ENCODE data around the gene PRKAR1A. TPM values are rescaled to one million over a fixed set of nuclear protein-coding genes. Genes with fewer than 3 reads are reported as not detected.
"Not testable (repeated sequence)": the region's sequence is repeated elsewhere in the genome, so short reads cannot be mapped to it uniquely, and the experiment has no call there.

PRKAR1A gene
- total RNA-seq, 1 donor from 2014 or later, result 290 TPM

GRCh38 chr17:68579194-68579927, 67.1 kb downstream of the PRKAR1A start:
- DNase-seq (ENCODE audit: low spot score), result no peak

- DNase-seq (ENCODE audit: low spot score), result no peak
Observed at GRCh38 chr17:68580236-68580770, 68.1 kb downstream of the PRKAR1A start.

- DNase-seq (ENCODE audit: low spot score), result no peak
Observed at GRCh38 chr17:68581863-68582645, 69.8 kb downstream of the PRKAR1A start.

- not testable (repeated sequence) for DNase-seq (ENCODE audit: low spot score)
Observed at GRCh38 chr17:68582867-68583266, 70.6 kb downstream of the PRKAR1A start.

- DNase-seq (ENCODE audit: low spot score), result no peak
Observed at GRCh38 chr17:68584581-68585303, 72.5 kb downstream of the PRKAR1A start.

- no peak for DNase-seq (ENCODE audit: low spot score)
Observed at GRCh38 chr17:68585643-68586042, 73.4 kb downstream of the PRKAR1A start.

GRCh38 chr17:68587026-68587425, 74.8 kb downstream of the PRKAR1A start:
- no peak for DNase-seq (ENCODE audit: low spot score)

DNA sequence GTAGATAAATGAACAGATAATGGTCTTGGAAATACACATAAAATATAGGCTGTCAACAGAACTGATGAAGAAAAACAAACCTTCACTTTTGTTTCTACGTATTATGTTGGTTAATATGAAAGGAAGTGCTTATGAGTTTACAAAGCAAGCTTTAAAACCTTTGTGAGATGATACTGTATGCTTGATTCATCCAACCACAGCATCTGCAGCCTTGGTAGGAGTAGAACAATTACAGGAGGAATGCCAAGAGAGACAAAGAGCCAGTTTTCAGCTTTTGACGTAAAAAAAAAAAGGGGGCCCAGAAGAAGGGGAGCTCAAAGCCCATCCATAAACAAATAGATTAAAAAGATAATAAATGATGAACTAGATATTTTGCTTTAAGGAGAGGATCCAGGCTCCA, 75.6 kb downstream of the PRKAR1A start:
- DNase-seq (ENCODE audit: low spot score), result no peak

DNA sequence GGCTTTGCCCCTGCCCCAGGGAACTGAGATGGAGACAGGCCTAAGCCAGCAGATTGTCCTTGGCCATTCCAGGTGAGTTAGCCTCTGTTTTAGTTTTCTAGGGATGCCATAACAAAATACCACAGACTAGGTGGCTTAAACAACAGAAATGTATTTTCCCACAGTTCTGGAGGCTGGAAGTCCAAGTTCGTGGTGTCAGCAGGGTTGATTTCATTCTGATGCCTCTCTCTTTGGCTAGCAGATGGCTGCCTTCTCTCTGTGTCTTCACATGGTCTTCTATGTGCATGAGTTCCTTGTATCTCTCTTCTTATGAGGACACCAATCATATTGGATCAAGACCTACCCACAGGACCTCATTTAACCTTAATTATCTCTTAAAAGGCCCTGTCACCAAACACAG, 76.1 kb downstream of the PRKAR1A start:
- no peak for DNase-seq (ENCODE audit: low spot score)

DNA sequence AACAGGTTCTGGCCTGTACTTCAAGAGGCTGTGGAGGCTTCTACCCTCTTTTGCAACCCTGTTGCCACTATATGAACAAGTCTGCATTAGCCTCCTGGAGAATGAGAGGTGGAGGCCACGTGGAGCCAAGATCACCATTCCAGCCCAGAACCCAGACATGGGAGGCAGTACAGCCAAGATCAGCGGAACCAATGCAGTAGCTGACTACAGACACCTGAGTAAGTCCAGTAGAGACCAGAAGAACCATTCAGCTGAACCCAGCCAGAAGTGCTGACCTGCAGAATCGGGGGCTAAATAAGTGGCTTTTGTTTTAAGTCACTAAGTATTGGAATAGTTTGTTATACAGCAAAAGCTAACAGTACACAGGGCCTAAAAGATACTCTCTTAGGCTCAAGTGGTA, 76.9 kb downstream of the PRKAR1A start:
- DNase-seq (ENCODE audit: low spot score), result no peak

GRCh38 chr17:68591583-68591982, 79.4 kb downstream of the PRKAR1A start:
- DNase-seq (ENCODE audit: low spot score), result no peak

DNA sequence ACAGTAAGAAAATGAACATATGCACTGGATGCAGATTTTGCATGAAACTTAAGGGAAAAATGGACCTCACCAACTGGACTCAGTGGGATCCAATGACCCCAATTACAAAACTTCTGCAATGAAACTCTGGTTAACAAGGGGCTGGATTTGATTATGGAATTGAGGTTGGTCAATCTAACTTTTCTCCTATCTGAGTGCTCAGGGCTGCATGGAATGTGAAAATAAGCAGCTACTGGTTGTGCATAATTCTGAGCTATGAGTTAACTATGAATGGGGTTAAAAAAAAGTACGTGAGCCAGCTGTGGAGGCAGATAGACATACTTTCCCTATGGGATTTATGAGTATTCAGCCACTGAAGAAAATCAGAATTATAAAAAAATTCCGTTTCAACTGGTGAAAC, 79.8 kb downstream of the PRKAR1A start:
- no peak for DNase-seq (ENCODE audit: low spot score)

DNA sequence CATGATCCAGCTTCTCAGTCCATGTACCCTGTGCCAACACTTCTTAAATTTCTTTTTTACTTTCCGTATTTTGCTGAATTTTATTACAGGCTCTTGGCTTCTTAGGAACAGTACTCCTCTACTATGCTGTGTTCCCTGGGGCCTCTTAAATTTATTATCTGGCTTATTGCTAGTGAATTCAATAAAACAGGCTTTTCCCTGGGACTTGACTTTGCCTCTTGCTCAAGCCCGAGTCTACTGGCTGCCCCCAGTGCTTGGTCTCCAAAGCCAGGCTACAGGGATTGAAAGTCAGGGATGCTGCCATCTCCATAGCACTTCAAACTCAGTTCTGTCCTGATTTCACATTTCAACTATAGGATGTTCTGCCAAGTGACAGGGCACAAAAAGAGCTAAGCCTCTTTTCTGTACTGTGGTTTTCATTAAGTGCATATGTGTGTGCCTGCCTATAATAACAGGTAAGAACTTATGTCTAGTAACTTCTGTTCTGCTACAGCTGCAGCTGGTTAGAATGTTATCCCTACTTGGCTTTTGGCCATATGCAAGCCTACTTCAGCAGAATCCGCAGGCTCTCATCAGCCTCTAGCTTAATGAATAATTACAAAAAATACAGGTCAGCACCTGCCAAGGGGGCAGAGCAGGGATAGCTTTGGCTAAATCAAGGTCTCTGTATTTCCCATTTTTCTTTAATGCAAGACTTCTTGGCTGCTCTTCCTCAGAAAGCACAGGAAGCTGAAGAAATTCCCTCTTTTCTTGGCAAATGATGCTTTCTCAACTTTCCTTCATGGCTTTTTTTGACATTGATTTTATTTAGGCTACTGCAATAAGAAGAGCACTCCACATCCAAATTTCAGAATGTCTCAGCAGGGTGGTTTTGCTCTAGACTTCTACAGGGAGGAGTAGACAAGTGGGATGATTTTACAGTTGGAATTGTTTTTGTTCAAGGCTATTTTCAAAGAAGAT, 80.7 kb downstream of the PRKAR1A start:
- DNase-seq (ENCODE audit: low spot score), result no peak

- no peak for DNase-seq (ENCODE audit: low spot score)
Observed at GRCh38 chr17:68594552-68594951, 82.3 kb downstream of the PRKAR1A start.

- DNase-seq (ENCODE audit: low spot score), result no peak
Observed at GRCh38 chr17:68595496-68595895, 83.3 kb downstream of the PRKAR1A start.

- no peak for DNase-seq (ENCODE audit: low spot score)
Observed at GRCh38 chr17:68595986-68596385, 83.8 kb downstream of the PRKAR1A start.

DNA sequence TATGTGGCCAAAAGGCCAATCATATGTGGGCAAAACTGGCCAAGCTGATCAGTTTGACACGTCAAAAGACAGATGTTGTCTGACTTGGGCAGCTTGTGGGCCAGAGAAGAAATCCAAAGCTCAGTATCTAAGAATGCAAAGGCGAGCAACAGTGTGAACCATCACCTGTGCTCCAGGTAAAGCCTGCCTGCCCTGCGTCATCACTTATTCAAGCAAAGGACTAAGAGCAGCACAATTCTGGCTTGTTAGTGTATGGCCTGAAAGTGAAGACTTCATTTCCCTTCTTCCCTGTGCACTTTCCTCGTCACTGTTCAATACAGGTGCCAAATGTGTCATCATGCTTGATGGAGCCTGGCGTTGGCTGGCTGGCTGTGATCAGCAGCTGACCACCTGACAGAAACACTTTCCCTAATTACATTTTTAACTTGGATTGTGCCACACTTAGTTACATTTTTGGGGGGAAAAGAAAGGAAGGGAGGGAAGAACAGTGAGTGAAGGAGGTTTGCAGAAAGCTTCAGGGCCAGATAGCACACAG, 84.2 kb downstream of the PRKAR1A start:
- no peak for DNase-seq (ENCODE audit: low spot score)

DNA sequence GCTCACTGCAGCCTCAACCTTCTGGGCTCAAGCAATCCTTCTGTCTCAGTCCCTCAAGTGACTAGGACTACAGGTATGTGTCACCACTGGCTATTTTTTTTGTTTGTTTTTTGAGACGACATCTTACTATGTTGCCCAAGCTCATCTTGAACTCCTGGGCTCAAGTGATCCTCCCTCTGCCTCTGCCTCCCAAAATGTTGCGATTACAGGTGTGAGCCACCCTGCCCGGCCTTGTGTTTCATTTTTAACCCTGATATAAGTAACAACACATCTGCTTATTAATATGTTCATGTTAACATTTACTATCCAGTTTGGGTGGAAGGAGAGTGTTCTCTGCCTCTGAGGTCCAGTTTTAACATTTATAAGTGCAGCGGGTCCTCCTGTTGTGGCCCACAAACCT, 85.8 kb downstream of the PRKAR1A start:
- no peak for DNase-seq (ENCODE audit: low spot score)

DNA sequence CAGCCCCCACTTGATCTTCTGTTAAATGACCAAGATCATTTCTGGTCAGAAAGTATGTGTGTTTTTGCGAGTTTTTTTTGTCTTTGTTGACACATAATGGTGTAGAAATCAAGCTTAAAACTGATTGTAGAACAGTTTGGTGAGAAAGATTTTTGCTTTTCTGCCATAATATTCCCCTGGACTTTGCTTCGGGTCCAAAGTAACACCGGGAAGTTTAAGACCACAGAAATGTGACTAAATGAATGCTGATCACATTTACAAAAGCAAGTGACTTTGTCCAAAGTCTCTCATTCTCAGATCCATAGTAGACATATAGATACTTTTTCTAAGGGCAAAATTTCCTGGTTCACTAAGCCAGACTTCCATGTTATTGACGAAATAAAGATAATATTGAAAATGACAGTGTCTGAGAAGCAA, 86.3 kb downstream of the PRKAR1A start:
- DNase-seq (ENCODE audit: low spot score), result no peak

- DNase-seq (ENCODE audit: low spot score), result no peak
Observed at GRCh38 chr17:68599091-68599490, 86.9 kb downstream of the PRKAR1A start.

- DNase-seq (ENCODE audit: low spot score), result no peak
Observed at GRCh38 chr17:68599552-68600066, 87.4 kb downstream of the PRKAR1A start.

Measured in ureter (tissue), 1 donor.